Kidney (tissue), 14 donors: ENCODE data around the gene TPI1. TPM values are rescaled to one million over a fixed set of nuclear protein-coding genes. Genes with fewer than 3 reads are reported as not detected.

Experiments used
- DNase-seq, 5 donors: peaks; one replicate each; pipeline ENCODE4 v3.0.0-alpha.2; 2013 to 2020
- FAIRE-seq: peaks from 2 replicates; lab custom pipeline; 2012; peaks lifted over from hg19 to GRCh38; lab: Jason Lieb, UNC
- H3K27ac ChIP-seq, 2 donors: one replicate each; pipeline ENCODE4 v1.7.0; 2013; ENCODE audit warnings: low read depth in 2 of 2, low read length in 2 of 2, inconsistent platforms in 1 of 2
- H3K27me3 ChIP-seq: one replicate; pipeline ENCODE4 v1.7.1; 2013; ENCODE audit warnings: low read length, inconsistent platforms; ENCODE audit not compliant: control insufficient read depth, insufficient read depth
- H3K36me3 ChIP-seq, 3 donors: one replicate each; pipeline versions ENCODE4 v1.7.0 to v1.7.1; 2013; ENCODE audit warnings: low read length in 3 of 3, control low read depth in 1 of 3, inconsistent platforms in 1 of 3; ENCODE audit not compliant: insufficient read depth in 3 of 3, control insufficient read depth in 2 of 3
- H3K4me1 ChIP-seq, 3 donors: one replicate each; pipeline versions ENCODE4 v1.7.0 to v1.7.1; 2013; ENCODE audit warnings: low read length in 3 of 3, inconsistent platforms in 1 of 3, low read depth in 1 of 3; ENCODE audit not compliant: control insufficient read depth in 2 of 3, insufficient read depth in 2 of 3
- H3K4me3 ChIP-seq, 3 donors: one replicate each; pipeline versions ENCODE4 v1.7.0 to v1.8.1; 2013; ENCODE audit warnings: low read length in 3 of 3, control low read depth in 1 of 3, inconsistent platforms in 1 of 3
- H3K9ac ChIP-seq, 3 donors: one replicate each; pipeline versions ENCODE4 v1.7.0 to v1.7.1; 2013; ENCODE audit warnings: low read length in 3 of 3, control low read depth in 1 of 3, inconsistent platforms in 1 of 3
- H3K9me3 ChIP-seq, 3 donors: one replicate each; pipeline versions ENCODE4 v1.7.0 to v1.7.1; 2013; ENCODE audit warnings: low read length in 3 of 3, control low read depth in 1 of 3, inconsistent platforms in 1 of 3; ENCODE audit not compliant: control insufficient read depth in 2 of 3, insufficient read depth in 1 of 3
- intact Hi-C: fragments of 100-400 bp; cut with DNase I; formaldehyde crosslinking; loops from one replicate; pipeline ENCODE4 v1.11.1; 2022
- polyA plus RNA-seq: library from polyadenylated mRNA; stranded (reverse); fragments of 350-450 nt; fragmentation: Illumina TruSeq; extraction: RNeasy Lipid Tissue Mini Kit (QIAGEN cat#74804); gene quantifications from one replicate; pipeline ENCODE4 v1.2.3, GENCODE V29; 2014; ENCODE audit warnings: low read depth, low replicate concordance; ENCODE audit not compliant: insufficient read depth
- total RNA-seq: library from RNA; stranded (reverse); fragmentation: NEBNext Ultra II Directional; extraction: Animal tissue kit (Norgen Biotek cat#: 25700); gene quantifications from one replicate; pipeline ENCODE4 v1.2.1, GENCODE V29; 2021
- TF ChIP-seq, protein P1 (sequence below): IDR thresholded peaks from 3 replicates; pipeline ENCODE4 v1.5.1; 2012; ENCODE audit warnings: mild to moderate bottlenecking, moderate library complexity, borderline replicate concordance; ENCODE audit not compliant: insufficient read depth; ENCODE audit errors: extremely low read depth
- donor health status: control.
- donor health status: control.
- donor health status: control.
- donor health status: control.
- donor health status: control.
- donor health status: DM: yes; HTN: yes; CAD: no.
- donor health status: Normal renal cell carcinoma (clear cell type).

Gene TPI1
- total and polyA plus RNA-seq, 2 donors from 2014 or later = 437 to 1,220 TPM

DNA sequence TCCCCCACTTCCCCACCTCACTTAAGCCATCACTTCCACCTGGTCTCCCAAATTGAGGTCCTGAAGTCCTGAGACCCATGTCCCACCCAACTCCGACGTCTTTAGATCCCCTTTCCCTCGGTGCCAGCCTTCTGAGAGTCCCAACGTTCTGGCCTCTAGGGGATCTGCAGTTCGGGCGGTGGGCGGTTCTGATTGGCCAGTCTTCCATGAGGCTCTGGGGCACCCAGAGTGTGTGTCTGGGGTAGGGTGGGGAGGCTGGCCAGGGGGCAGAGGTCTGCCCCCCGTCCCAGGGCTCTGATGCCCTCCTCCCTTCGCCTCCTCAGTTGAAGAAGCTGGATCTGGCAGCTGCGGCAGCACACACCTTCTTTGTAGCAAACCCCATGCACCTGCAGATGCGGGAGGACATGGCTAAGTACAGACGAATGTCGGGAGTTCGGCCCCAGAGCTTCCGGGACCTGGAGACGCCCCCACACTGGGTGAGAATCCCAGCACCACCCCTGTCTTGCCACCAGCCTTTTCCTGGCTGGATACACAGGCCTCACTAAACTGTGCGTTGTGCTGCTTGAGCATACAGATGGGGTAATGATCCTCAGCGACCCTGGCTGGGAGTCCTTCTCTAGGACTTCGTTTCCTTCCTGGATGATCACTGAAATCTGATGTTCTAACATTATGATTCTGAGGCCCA lies 37.7 kb upstream of the TPI1 start:
- FAIRE-seq = no peak
- H3K9me3 ChIP-seq = no peaks in the 10 kb centered on the region
- H3K36me3 ChIP-seq = no peaks in the 10 kb centered on the region
- intact Hi-C loops = loop anchor here (10.0 kb wide), 1 partner anchor 75 kb away; the partner anchor contains the start of gene MLF2
- H3K9ac ChIP-seq = peak overlapping the region; percentile 49 to 80 (median 68)
- H3K4me1 ChIP-seq = peaks cover 0 to 17% (median 0%) of the 10 kb centered on the region in 3 donors
- DNase-seq = peak in 2 of 5 donors; percentile 54 to 81
- peak overlapping the region; percentile 20 to 67 for H3K27ac ChIP-seq
- H3K27me3 ChIP-seq = no peaks in the 10 kb centered on the region
- H3K4me3 ChIP-seq = peak overlapping the region; percentile 47 to 81 (median 79)
- TF ChIP-seq, protein P1, sequence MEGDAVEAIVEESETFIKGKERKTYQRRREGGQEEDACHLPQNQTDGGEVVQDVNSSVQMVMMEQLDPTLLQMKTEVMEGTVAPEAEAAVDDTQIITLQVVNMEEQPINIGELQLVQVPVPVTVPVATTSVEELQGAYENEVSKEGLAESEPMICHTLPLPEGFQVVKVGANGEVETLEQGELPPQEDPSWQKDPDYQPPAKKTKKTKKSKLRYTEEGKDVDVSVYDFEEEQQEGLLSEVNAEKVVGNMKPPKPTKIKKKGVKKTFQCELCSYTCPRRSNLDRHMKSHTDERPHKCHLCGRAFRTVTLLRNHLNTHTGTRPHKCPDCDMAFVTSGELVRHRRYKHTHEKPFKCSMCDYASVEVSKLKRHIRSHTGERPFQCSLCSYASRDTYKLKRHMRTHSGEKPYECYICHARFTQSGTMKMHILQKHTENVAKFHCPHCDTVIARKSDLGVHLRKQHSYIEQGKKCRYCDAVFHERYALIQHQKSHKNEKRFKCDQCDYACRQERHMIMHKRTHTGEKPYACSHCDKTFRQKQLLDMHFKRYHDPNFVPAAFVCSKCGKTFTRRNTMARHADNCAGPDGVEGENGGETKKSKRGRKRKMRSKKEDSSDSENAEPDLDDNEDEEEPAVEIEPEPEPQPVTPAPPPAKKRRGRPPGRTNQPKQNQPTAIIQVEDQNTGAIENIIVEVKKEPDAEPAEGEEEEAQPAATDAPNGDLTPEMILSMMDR = no peak

DNA sequence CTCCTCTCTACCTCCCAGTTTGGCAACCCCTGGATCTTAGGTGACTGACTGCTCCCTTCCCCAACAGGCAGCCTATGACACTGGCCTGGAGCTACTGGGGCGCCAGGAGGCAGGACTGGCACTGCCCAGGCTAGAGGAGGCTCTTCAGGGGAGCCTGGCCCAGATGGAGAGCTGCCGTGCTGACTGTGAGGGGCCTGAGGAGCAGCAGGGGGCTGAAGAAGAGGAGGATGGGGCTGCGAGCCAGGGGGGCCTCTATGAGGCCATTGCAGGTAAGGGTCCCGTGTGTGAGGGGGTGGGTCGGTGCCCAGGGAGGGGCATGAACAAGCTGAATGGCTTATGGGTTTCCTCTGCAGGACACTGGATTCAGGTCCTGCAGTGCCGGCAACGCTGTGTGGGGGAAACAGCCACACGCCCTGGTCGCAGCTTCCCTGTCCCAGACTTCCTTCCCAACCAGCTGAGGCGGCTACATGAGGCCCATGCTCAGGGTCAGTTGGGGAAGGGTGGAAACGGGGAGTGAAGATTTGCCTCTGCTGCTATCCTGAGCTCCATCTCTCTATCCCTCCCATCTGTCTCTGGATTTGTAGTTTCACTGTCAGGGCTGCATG lies 36.9 kb upstream of the TPI1 start:
- Histone ChIP-seq H3K36me3 (no peaks in the 10 kb centered on the region), H3K9ac (no peak overlapping the region), H3K27ac (no peak overlapping the region), H3K9me3 (no peaks in the 10 kb centered on the region), H3K27me3 (no peaks in the 10 kb centered on the region), H3K4me3 (no peak overlapping the region), H3K4me1 (peaks cover 0 to 16% (median 0%) of the 10 kb centered on the region in 3 donors)
- intact Hi-C loops = no loop called here
- FAIRE-seq (no peak), DNase-seq (peak in 1 of 5 donors; percentile 69)
- TF ChIP-seq, protein P1 = no peak

DNA sequence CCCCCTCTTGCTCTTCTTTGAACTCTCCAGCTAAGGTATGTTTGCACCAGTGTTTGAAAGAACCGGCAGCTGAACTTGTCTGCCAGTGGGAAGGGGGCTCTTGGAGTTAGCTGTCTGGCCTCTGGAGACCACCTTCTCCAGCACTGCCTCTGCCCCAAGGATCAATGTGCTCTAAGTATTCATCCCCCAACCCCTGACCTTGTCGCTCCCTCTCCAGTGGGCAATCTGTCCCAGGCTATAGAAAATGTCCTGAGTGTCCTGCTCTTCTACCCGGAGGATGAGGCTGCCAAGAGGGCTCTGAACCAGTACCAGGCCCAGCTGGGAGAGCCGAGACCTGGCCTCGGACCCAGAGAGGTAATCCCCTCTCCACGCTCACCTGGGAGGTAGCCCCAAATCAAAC lies 36.3 kb upstream of the TPI1 start:
- Histone ChIP-seq H3K27ac (no peak overlapping the region), H3K4me3 (no peak overlapping the region), H3K36me3 (no peaks in the 10 kb centered on the region), H3K27me3 (no peaks in the 10 kb centered on the region), H3K4me1 (peaks cover 0 to 15% (median 0%) of the 10 kb centered on the region in 3 donors), H3K9ac (no peak overlapping the region), H3K9me3 (no peaks in the 10 kb centered on the region)
- peak in 1 of 5 donors; percentile 8 for DNase-seq
- TF ChIP-seq, protein P1 = no peak
- intact Hi-C loops = no loop called here
- no peak for FAIRE-seq
